Measurements from ENCODE around the gene NABP1. TPM values are rescaled to one million over a fixed set of nuclear protein-coding genes. Genes with fewer than 3 reads are reported as not detected.

The NABP1 gene
- total and polyA plus RNA-seq, 10 of the 15 experiments (the other 5 are each of a cell fraction or from before 2014, with no cell fraction given) = 22.9 to 65.7 (median 39.9) TPM

DNA sequence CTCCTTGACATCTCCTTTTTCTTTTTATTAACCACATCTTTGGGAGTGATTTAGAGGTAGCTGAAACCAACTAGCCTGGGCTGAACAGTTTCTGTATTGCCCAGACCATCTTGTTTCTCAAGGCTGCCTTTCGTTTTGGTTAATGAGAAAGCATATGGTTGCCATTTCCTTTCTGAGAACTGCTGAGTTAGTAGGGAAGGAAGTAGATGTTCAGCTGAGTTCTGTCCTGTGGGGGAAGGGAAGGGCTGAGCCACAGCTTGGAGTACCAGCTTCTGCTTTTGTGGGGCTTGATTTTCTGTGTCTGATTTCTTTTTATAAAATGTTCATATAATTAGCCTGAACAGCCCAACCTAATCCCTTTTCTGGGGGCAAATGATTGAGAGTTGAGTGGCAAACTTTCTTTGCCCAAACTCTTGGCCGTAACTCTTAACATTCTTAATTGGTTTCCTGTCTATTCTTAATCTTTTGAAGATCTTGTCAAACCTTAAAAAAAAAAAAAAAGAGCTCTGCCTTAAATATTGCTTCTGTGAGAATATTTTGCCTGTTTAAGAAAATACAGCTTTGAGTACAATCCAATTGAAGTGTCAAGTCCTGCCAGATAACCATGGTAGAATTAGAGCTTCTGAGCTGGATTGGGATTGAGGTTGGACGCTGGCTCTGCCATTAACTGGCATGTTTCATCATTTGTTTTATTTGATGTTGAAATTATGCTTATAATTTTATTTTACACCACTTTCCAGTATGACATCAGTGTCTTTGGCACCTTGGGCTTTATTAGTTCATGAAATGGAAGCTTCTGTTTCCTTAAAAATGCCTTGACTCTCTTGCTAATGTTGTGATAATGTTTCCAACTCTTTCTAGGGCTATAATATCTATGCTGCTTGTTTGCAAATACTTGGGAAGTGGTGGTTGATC is 1.9 kb upstream of the NABP1 start:
- no peaks in the 10 kb centered on the region for H3K36me3 ChIP-seq (ENCODE audit: control insufficient read depth in 2 of 2, insufficient read depth in 2 of 2, low read length in 1 of 2)
- peaks cover 40% of the 10 kb centered on the region for H3K79me2 ChIP-seq (ENCODE audit: control insufficient read depth, insufficient read depth, low read length)
- no peaks in the 10 kb centered on the region for H3K27me3 ChIP-seq (replicated peaks in 1 of 2; ENCODE audit: control insufficient read depth in 2 of 2, insufficient read depth in 2 of 2, low read length in 1 of 2)
- H3K4me3 ChIP-seq = no peak overlapping the region; the same call in 1 of the 2 replicates
- H2AFZ ChIP-seq (ENCODE audit: control insufficient read depth, low read depth, low read length) = peak overlapping the region; percentile 53
- POLR2A ChIA-PET = interaction anchor here (0.6 to 8.1 kb wide), 18 partner anchors 9 to 660 kb away, joined by 3 to 102 read pairs (median 7); no protein-coding TSS in a partner anchor
- RAD21 ChIA-PET (ENCODE audit: unreplicated experiment) = interaction anchor here (0.6 to 5.2 kb wide), 21 partner anchors 9 to 1845 kb away, joined by 3 to 67 read pairs (median 4); no protein-coding TSS in a partner anchor
- peak overlapping the region; percentile 46 for H3K4me2 ChIP-seq (ENCODE audit: control insufficient read depth, insufficient read depth)
- WGBS (ENCODE audit: insufficient coverage, insufficient replicate concordance, low lambda C conversion rate, missing lambda C conversion rate) = 21% methylated on average over 3 of the region's 3 CpGs
- H3K9me3 ChIP-seq (replicated peaks; ENCODE audit: control insufficient read depth, insufficient read depth, low read length) = no peaks in the 10 kb centered on the region
- H3K4me1 ChIP-seq (ENCODE audit: control insufficient read depth, insufficient read depth, low read length) = peaks cover 24% of the 10 kb centered on the region
- no TSS peak for BruUV-seq (replicated peaks)
- ATAC-seq (peak; percentile 56), FAIRE-seq (peak; percentile 97), DNase-seq (ENCODE audit: low read depth, low spot score) (peak; percentile 94)
- H4K20me1 ChIP-seq (ENCODE audit: control insufficient read depth, insufficient read depth) = no peaks in the 10 kb centered on the region
- peak overlapping the region; percentile 89 for H3K27ac ChIP-seq (ENCODE audit: control insufficient read depth, insufficient read depth)
- intact Hi-C loops (cut with micrococcal nuclease; ENCODE audit: unreplicated experiment) = loop anchor here (2.0 to 5.0 kb wide), 2 partner anchors 39 to 661 kb away; partner anchors contain the start of gene STAT1
- SMC1A ChIA-PET (ENCODE audit: uncharacterized antibody, unreplicated experiment) = interaction anchor here (0.6 to 10.4 kb wide), 26 partner anchors 9 to 1466 kb away, joined by 3 to 126 read pairs (median 10); no protein-coding TSS in a partner anchor
- H3K9ac ChIP-seq (ENCODE audit: control insufficient read depth, insufficient read depth, low read length) = peak overlapping the region; percentile 57; the same call in 1 of the 2 replicates
- CTCF ChIA-PET = interaction anchor here (0.7 to 3.1 kb wide), 12 partner anchors 9 to 487 kb away, joined by 3 to 27 read pairs (median 4); no protein-coding TSS in a partner anchor
- in situ Hi-C loops (cut with MboI) = no loop called here
- peak; percentile 92 for TF ChIP-seq YY1 (IDR thresholded peaks at IDR 0.05; ENCODE audit: low read depth, low read length)
- TF ChIP-seq CREB1 (IDR thresholded peaks at IDR 0.05; ENCODE audit: low read depth) = peak; percentile 43; the same call in 1 of the 2 replicates
- TF ChIP-seq ZNF622 (IDR thresholded peaks at IDR 0.05) = no peak
- no peak; the same call in 1 of the 2 replicates for TF ChIP-seq SMARCA5 (IDR thresholded peaks at IDR 0.05)
- TF ChIP-seq MEF2B (IDR thresholded peaks at IDR 0.05; ENCODE audit: partially characterized antibody, poor library complexity, severe bottlenecking) = no peak
- TF ChIP-seq, protein P1, sequence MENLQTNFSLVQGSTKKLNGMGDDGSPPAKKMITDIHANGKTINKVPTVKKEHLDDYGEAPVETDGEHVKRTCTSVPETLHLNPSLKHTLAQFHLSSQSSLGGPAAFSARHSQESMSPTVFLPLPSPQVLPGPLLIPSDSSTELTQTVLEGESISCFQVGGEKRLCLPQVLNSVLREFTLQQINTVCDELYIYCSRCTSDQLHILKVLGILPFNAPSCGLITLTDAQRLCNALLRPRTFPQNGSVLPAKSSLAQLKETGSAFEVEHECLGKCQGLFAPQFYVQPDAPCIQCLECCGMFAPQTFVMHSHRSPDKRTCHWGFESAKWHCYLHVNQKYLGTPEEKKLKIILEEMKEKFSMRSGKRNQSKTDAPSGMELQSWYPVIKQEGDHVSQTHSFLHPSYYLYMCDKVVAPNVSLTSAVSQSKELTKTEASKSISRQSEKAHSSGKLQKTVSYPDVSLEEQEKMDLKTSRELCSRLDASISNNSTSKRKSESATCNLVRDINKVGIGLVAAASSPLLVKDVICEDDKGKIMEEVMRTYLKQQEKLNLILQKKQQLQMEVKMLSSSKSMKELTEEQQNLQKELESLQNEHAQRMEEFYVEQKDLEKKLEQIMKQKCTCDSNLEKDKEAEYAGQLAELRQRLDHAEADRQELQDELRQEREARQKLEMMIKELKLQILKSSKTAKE (IDR thresholded peaks at IDR 0.05; ENCODE audit: low read depth, poor library complexity, severe bottlenecking) = no peak
- TF ChIP-seq, protein P2, sequence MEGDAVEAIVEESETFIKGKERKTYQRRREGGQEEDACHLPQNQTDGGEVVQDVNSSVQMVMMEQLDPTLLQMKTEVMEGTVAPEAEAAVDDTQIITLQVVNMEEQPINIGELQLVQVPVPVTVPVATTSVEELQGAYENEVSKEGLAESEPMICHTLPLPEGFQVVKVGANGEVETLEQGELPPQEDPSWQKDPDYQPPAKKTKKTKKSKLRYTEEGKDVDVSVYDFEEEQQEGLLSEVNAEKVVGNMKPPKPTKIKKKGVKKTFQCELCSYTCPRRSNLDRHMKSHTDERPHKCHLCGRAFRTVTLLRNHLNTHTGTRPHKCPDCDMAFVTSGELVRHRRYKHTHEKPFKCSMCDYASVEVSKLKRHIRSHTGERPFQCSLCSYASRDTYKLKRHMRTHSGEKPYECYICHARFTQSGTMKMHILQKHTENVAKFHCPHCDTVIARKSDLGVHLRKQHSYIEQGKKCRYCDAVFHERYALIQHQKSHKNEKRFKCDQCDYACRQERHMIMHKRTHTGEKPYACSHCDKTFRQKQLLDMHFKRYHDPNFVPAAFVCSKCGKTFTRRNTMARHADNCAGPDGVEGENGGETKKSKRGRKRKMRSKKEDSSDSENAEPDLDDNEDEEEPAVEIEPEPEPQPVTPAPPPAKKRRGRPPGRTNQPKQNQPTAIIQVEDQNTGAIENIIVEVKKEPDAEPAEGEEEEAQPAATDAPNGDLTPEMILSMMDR (IDR thresholded peaks at IDR 0.05 in 2 of 3, conservative IDR thresholded peaks at IDR 0.05 in 1 of 3; ENCODE audit: control insufficient read depth in 2 of 3, extremely low read depth in 1 of 3, insufficient read depth in 1 of 3, low read depth in 3 of 3, low read length in 3 of 3) = no peak
- TF ChIP-seq, protein P3, sequence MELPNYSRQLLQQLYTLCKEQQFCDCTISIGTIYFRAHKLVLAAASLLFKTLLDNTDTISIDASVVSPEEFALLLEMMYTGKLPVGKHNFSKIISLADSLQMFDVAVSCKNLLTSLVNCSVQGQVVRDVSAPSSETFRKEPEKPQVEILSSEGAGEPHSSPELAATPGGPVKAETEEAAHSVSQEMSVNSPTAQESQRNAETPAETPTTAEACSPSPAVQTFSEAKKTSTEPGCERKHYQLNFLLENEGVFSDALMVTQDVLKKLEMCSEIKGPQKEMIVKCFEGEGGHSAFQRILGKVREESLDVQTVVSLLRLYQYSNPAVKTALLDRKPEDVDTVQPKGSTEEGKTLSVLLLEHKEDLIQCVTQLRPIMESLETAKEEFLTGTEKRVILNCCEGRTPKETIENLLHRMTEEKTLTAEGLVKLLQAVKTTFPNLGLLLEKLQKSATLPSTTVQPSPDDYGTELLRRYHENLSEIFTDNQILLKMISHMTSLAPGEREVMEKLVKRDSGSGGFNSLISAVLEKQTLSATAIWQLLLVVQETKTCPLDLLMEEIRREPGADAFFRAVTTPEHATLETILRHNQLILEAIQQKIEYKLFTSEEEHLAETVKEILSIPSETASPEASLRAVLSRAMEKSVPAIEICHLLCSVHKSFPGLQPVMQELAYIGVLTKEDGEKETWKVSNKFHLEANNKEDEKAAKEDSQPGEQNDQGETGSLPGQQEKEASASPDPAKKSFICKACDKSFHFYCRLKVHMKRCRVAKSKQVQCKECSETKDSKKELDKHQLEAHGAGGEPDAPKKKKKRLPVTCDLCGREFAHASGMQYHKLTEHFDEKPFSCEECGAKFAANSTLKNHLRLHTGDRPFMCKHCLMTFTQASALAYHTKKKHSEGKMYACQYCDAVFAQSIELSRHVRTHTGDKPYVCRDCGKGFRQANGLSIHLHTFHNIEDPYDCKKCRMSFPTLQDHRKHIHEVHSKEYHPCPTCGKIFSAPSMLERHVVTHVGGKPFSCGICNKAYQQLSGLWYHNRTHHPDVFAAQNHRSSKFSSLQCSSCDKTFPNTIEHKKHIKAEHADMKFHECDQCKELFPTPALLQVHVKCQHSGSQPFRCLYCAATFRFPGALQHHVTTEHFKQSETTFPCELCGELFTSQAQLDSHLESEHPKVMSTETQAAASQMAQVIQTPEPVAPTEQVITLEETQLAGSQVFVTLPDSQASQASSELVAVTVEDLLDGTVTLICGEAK (IDR thresholded peaks at IDR 0.05; ENCODE audit: borderline replicate concordance) = peak; percentile 17; the same call in 1 of the 2 replicates
- TF ChIP-seq HDGF (IDR thresholded peaks at IDR 0.05) = no peak
- peak; percentile 68; the same call in 1 of the 2 replicates for TF ChIP-seq DPF2 (IDR thresholded peaks at IDR 0.05)
